Neuronal stem cell (in vitro differentiated cells): ENCODE measurements around the gene CDK5R1.

Experiments
- DNase-seq: peaks from one replicate; pipeline ENCODE4 v3.0.0-alpha.2; 2013; ENCODE audit warnings: low spot score
- H2AFZ ChIP-seq: one replicate; pipeline ENCODE4 v1.6.1; 2013; ENCODE audit warnings: mild to moderate bottlenecking, low read length, inconsistent platforms
- H2AK5ac ChIP-seq: 2 replicates; pipeline ENCODE4 v1.6.1; 2013; ENCODE audit warnings: low read depth, mild to moderate bottlenecking, inconsistent platforms, low read length, moderate library complexity, mixed read lengths
- H2BK120ac ChIP-seq: 2 replicates; pipeline ENCODE4 v1.6.1; 2013; ENCODE audit warnings: low read depth, mild to moderate bottlenecking, inconsistent platforms, low read length, moderate library complexity, mixed read lengths
- H2BK12ac ChIP-seq: one replicate; pipeline ENCODE4 v1.6.1; 2013; ENCODE audit warnings: low read length, inconsistent platforms
- H2BK15ac ChIP-seq: 2 replicates; pipeline ENCODE4 v1.6.1; 2013; ENCODE audit warnings: mild to moderate bottlenecking, low read length, inconsistent platforms, mixed read lengths
- H2BK5ac ChIP-seq: one replicate; pipeline ENCODE4 v1.6.1; 2013; ENCODE audit warnings: inconsistent platforms, mild to moderate bottlenecking, low read length, moderate library complexity
- H3K14ac ChIP-seq: one replicate; pipeline ENCODE4 v1.6.1; 2013; ENCODE audit warnings: low read length, inconsistent platforms
- H3K18ac ChIP-seq: 2 replicates; pipeline ENCODE4 v1.6.1; 2013; ENCODE audit warnings: low read length, inconsistent platforms
- H3K23ac ChIP-seq: 2 replicates; pipeline ENCODE4 v1.6.1; 2013; ENCODE audit warnings: low read depth, mild to moderate bottlenecking, mixed read lengths, low read length, inconsistent platforms; ENCODE audit not compliant: poor library complexity
- H3K27ac ChIP-seq: replicated peaks from 3 replicates; pipeline ENCODE4 v1.5.1; 2013; ENCODE audit warnings: low read length, inconsistent platforms
- H3K27me3 ChIP-seq, 3 experiments: 2 replicates each; pipeline ENCODE4 v1.6.1; 2013; ENCODE audit warnings: low read length in 3 of 3, mild to moderate bottlenecking in 2 of 3, inconsistent platforms in 1 of 3, low read depth in 1 of 3, mixed read lengths in 1 of 3, moderate library complexity in 1 of 3; ENCODE audit not compliant: control insufficient read depth in 3 of 3, insufficient read depth in 3 of 3
- H3K36me3 ChIP-seq, 2 donors: replicated peaks in 1 of 2; 2 replicates each; pipeline ENCODE4 v1.6.1; 2013; ENCODE audit warnings: low read length in 2 of 2; ENCODE audit not compliant: control insufficient read depth in 2 of 2, insufficient read depth in 2 of 2
- H3K4ac ChIP-seq: 2 replicates; pipeline ENCODE4 v1.6.1; 2013; ENCODE audit warnings: inconsistent platforms, mild to moderate bottlenecking, low read length, moderate library complexity
- H3K4me1 ChIP-seq, 2 donors: 1 replicate in 1 of 2; 2 replicates in 1 of 2; pipeline ENCODE4 v1.6.1; 2013; ENCODE audit warnings: low read length in 2 of 2, low read depth in 1 of 2; ENCODE audit not compliant: control insufficient read depth in 2 of 2, insufficient read depth in 1 of 2
- H3K4me2 ChIP-seq: one replicate; pipeline ENCODE4 v1.6.1; 2013; ENCODE audit warnings: mild to moderate bottlenecking, low read length, inconsistent platforms; ENCODE audit not compliant: insufficient read depth, poor library complexity, severe bottlenecking
- H3K4me3 ChIP-seq, 2 donors: 2 replicates each; pipeline ENCODE4 v1.5.1; 2013; ENCODE audit warnings: low read length in 2 of 2, mild to moderate bottlenecking in 2 of 2, inconsistent platforms in 1 of 2, moderate library complexity in 1 of 2
- H3K79me1 ChIP-seq: one replicate; pipeline ENCODE4 v1.6.1; 2013; ENCODE audit warnings: low read depth, mild to moderate bottlenecking, inconsistent platforms, low read length, moderate library complexity
- H3K9ac ChIP-seq: one replicate; pipeline ENCODE4 v1.6.1; 2013; ENCODE audit warnings: mild to moderate bottlenecking, low read depth, low read length, inconsistent platforms; ENCODE audit not compliant: poor library complexity
- H3K9me3 ChIP-seq, 2 donors: replicated peaks in 1 of 2; 2 replicates each; pipeline versions ENCODE3 to v1.6.1; 2013; ENCODE audit warnings: low read length in 2 of 2, mild to moderate bottlenecking in 2 of 2, inconsistent platforms in 1 of 2, low read depth in 1 of 2, mixed read lengths in 1 of 2, moderate library complexity in 1 of 2; ENCODE audit not compliant: control insufficient read depth in 2 of 2, insufficient read depth in 1 of 2
- H4K8ac ChIP-seq: one replicate; pipeline ENCODE4 v1.6.1; 2013; ENCODE audit warnings: low read depth, mild to moderate bottlenecking, inconsistent platforms, low read length, moderate library complexity
- H4K91ac ChIP-seq: one replicate; pipeline ENCODE4 v1.6.1; 2013; ENCODE audit warnings: low read length, low read depth, mild to moderate bottlenecking, inconsistent platforms; ENCODE audit not compliant: poor library complexity
- WGBS, 2 donors: extraction: QIAGEN DNeasy Blood & Tissue Kit; methylation state at CpG; one replicate each; pipeline ENCODE4 v1.1.7; 2013; ENCODE audit warnings: missing lambda C conversion rate in 2 of 2, mixed read lengths in 1 of 2; ENCODE audit not compliant: insufficient read length in 2 of 2, insufficient replicate concordance in 1 of 2; ENCODE audit errors: extremely low coverage in 2 of 2; 5-methylcytosine and 5-hydroxymethylcytosine counted together

The CDK5R1 gene

DNA sequence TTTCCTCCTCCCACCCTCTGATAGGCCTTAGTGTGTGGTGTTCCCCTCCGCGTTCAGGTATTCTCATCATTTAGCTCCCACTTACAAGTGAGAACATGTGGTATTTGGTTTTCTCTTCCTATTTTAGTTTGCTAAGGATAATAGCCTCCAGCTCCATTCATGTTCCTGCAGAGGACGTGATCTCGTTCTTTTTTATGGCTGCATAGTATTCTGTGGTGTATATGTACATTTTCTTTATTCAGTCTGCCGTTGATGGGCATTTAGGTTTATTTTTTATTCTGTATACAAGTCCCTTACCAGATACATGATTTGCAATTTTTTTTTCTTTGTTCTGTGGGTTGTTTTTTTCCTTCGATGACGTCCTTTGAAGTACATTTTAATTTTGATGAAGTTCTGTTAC lies 18.8 kb upstream of the CDK5R1 start:
- H3K27ac ChIP-seq: no peak overlapping the region
- no peak overlapping the region for H2BK15ac ChIP-seq
- WGBS, 2 donors: no CpG with 5 or more reads among the region's 7 CpGs
- no peak overlapping the region for H4K8ac ChIP-seq
- no peak overlapping the region for H3K18ac ChIP-seq
- H3K27me3 ChIP-seq: no peaks in the 10 kb centered on the region
- H2AK5ac ChIP-seq: no peak overlapping the region
- no peak overlapping the region for H4K91ac ChIP-seq
- no peak for DNase-seq
- no peak overlapping the region for H3K14ac ChIP-seq
- H3K9ac ChIP-seq: no peak overlapping the region
- H3K36me3 ChIP-seq: peaks cover 27 to 96% of the 10 kb centered on the region in 2 donors
- no peaks in the 10 kb centered on the region for H3K4me1 ChIP-seq
- H3K4me3 ChIP-seq: no peak overlapping the region
- no peak overlapping the region for H2BK12ac ChIP-seq
- H2AFZ ChIP-seq: no peak overlapping the region
- H3K4me2 ChIP-seq: no peak overlapping the region
- H3K4ac ChIP-seq: no peak overlapping the region
- no peaks in the 10 kb centered on the region for H3K9me3 ChIP-seq
- H2BK120ac ChIP-seq: no peak overlapping the region
- no peak overlapping the region for H2BK5ac ChIP-seq
- peaks cover 6% of the 10 kb centered on the region for H3K79me1 ChIP-seq
- H3K23ac ChIP-seq: no peak overlapping the region

DNA sequence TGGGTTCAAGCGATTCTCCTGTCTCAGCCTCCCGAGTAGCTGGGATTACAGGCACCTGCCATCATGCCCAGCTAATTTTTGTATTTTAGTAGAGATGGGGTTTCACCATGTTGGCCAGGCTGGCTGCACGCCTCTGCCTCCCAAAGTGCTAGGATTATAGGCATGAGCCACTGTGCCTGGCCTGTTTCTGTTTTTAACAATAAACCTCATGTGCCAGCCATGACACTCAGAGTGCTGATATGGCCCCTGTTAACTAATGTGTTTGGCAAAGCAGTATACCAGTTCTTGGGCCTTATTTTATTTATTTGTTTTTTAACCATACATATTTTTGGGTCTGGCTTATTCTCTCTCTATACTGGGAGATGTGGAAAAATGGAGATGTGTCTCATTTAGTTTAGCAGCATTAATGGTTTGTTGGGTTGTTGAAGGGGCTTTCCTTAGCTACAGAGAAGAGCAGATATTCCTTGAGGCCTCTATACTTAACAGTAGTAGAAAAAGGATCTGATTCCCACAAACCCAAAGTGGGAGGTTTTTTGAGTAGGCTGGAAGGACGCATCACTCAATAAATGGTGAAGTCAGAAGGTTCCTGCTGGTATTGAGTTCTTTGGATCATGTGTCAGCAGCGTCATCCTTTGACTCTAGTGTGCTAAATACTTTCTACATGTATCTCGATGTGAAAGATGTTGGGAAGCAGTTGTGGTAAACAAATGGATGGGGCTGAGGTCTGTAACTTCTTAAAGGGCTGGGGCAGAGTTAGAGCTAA lies 16.2 kb upstream of the CDK5R1 start:
- Histone ChIP-seq H2BK120ac (no peak overlapping the region), H3K4me3 (no peak overlapping the region), H3K27me3 (no peaks in the 10 kb centered on the region), H4K91ac (no peak overlapping the region), H3K9me3 (no peaks in the 10 kb centered on the region), H3K4me2 (no peak overlapping the region), H3K79me1 (peaks cover 6% of the 10 kb centered on the region), H4K8ac (no peak overlapping the region), H2AFZ (no peak overlapping the region), H3K4ac (no peak overlapping the region), H3K14ac (no peak overlapping the region), H3K4me1 (no peaks in the 10 kb centered on the region), H2AK5ac (no peak overlapping the region), H3K27ac (no peak overlapping the region), H2BK5ac (no peak overlapping the region), H2BK15ac (no peak overlapping the region), H2BK12ac (no peak overlapping the region), H3K9ac (no peak overlapping the region), H3K36me3 (peaks cover 37 to 96% of the 10 kb centered on the region in 2 donors), H3K18ac (no peak overlapping the region), H3K23ac (no peak overlapping the region)
- no CpG with 5 or more reads among the region's 6 CpGs for WGBS, 2 donors
- DNase-seq: no peak

DNA sequence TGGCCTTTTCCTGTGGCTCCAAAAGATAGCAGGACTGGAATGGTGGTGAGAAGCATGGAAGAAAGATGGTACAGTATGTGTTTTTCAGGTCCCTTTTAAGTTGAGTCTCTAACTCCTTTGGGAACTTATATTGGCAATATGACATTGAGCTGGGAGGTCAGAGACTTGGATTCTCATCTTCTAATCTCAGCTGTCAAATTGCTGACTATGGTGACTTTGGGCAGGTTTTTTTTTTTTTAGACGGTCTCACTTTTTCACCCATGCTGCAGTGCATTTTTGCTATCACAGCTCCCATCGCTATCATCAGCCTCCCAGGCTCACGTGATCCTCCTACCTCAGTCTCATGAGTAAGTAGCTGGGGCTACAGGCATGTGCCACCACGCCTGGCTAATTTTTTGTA lies 15.1 kb upstream of the CDK5R1 start:
- no peak overlapping the region for H4K8ac ChIP-seq
- H3K4me3 ChIP-seq: no peak overlapping the region
- H3K4me1 ChIP-seq: no peaks in the 10 kb centered on the region
- H3K4ac ChIP-seq: no peak overlapping the region
- no peak overlapping the region for H3K18ac ChIP-seq
- WGBS, 2 donors: no CpG with 5 or more reads among the region's 4 CpGs
- H3K36me3 ChIP-seq: peaks cover 43 to 96% of the 10 kb centered on the region in 2 donors
- no peak overlapping the region for H3K9ac ChIP-seq
- H2AFZ ChIP-seq: no peak overlapping the region
- peaks cover 6% of the 10 kb centered on the region for H3K79me1 ChIP-seq
- no peak overlapping the region for H2BK15ac ChIP-seq
- no peak overlapping the region for H2BK120ac ChIP-seq
- no peaks in the 10 kb centered on the region for H3K27me3 ChIP-seq
- H3K23ac ChIP-seq: no peak overlapping the region
- no peak overlapping the region for H3K27ac ChIP-seq
- H3K9me3 ChIP-seq: no peaks in the 10 kb centered on the region
- H3K14ac ChIP-seq: no peak overlapping the region
- no peak overlapping the region for H3K4me2 ChIP-seq
- H2AK5ac ChIP-seq: no peak overlapping the region
- no peak overlapping the region for H2BK5ac ChIP-seq
- H4K91ac ChIP-seq: no peak overlapping the region
- H2BK12ac ChIP-seq: no peak overlapping the region
- no peak for DNase-seq

DNA sequence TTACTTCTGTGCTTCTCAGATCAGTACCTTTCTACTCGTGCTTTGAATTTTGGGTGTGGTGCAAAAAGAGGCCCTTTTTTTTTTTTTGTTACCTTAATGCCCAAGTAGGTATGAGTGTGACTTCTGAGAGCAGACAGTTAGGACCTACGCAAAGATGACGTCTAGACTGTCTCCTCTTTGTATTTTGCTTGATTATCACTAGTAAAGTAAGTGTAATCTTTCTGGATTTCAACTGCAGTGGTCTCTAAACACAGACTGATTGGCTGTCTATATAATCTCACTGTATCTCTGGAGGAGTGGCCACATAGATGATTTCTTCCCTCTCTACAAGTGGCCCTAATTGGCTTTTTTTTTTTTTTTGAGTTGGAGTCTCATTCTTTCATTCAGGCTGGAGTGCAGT lies 11.5 kb upstream of the CDK5R1 start:
- WGBS, 2 donors: no CpG with 5 or more reads among the region's 3 CpGs
- Histone ChIP-seq H3K27me3 (no peaks in the 10 kb centered on the region), H4K91ac (no peak overlapping the region), H2AFZ (no peak overlapping the region), H2AK5ac (no peak overlapping the region), H3K4me3 (no peak overlapping the region), H3K9ac (no peak overlapping the region), H3K9me3 (no peaks in the 10 kb centered on the region), H3K18ac (no peak overlapping the region), H3K36me3 (peaks cover 55 to 97% of the 10 kb centered on the region in 2 donors), H3K4me1 (no peaks in the 10 kb centered on the region), H2BK12ac (no peak overlapping the region), H3K79me1 (no peaks in the 10 kb centered on the region), H2BK120ac (no peak overlapping the region), H3K27ac (no peak overlapping the region), H3K23ac (no peak overlapping the region), H4K8ac (no peak overlapping the region), H2BK15ac (no peak overlapping the region), H2BK5ac (no peak overlapping the region), H3K4me2 (no peak overlapping the region), H3K4ac (no peak overlapping the region), H3K14ac (no peak overlapping the region)
- DNase-seq: no peak
